PC-9 (cell line): ENCODE measurements around the gene IKZF3.

ENCODE experiments used
- EZH2 ChIP-seq: fragments of 200-600 bp; sonication (generic); IDR thresholded peaks from 2 replicates; pipeline ENCODE4 v1.8.0; 2017; ENCODE audit warnings: antibody characterized with exemption, low read depth
- TF ChIP-seq, protein P1 (sequence below): fragments of 200-600 bp; sonication (generic); conservative IDR thresholded peaks from 2 replicates; pipeline ENCODE4 v1.6.1; 2017; ENCODE audit warnings: mixed run types, antibody characterized with exemption, mild to moderate bottlenecking, moderate library complexity

DNA sequence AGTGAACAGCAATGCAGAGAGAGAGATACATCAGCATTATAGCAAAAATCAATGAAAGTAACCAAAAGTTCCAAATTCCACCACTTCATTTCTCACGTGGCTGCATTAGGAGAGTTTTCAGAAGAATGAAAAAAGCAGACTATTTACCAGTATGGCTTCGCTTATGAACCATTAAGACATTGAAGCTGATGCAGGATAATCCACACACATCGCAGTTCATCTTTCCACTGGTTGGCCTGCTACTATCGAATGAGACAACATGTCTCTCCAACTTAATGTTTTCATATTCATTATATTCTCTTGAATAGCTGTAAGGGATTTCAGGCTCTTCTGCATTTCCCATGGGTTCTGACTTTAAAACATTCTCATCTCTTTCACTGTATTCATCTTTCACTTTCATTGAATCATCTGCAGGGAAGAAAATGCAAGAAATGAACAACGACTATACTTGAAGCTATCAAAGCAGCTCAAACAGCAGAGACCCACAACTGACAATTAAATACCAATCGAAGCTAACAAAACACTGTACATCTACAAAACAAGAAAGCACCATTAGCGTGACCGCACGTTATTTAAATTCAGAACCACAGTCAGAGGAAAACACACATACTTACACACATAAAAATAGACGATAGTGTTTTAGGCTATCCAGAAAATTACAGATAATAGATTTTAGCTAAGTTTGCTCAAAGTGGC, 71.4 kb downstream of the IKZF3 start:
- TF ChIP-seq, protein P1, sequence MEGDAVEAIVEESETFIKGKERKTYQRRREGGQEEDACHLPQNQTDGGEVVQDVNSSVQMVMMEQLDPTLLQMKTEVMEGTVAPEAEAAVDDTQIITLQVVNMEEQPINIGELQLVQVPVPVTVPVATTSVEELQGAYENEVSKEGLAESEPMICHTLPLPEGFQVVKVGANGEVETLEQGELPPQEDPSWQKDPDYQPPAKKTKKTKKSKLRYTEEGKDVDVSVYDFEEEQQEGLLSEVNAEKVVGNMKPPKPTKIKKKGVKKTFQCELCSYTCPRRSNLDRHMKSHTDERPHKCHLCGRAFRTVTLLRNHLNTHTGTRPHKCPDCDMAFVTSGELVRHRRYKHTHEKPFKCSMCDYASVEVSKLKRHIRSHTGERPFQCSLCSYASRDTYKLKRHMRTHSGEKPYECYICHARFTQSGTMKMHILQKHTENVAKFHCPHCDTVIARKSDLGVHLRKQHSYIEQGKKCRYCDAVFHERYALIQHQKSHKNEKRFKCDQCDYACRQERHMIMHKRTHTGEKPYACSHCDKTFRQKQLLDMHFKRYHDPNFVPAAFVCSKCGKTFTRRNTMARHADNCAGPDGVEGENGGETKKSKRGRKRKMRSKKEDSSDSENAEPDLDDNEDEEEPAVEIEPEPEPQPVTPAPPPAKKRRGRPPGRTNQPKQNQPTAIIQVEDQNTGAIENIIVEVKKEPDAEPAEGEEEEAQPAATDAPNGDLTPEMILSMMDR, result no peak
- TF ChIP-seq EZH2, result no peak
